ENCODE data around the gene EFNA2.

Gene EFNA2

GRCh38 chr19:1349211-1349610, 63.5 kb downstream of the EFNA2 start:
- FAIRE-seq = no peak
- DNase-seq (ENCODE audit: insufficient read length) = no peak
- no peak for TF ChIP-seq POLR2AphosphoS5 (IDR thresholded peaks at IDR 0.05; ENCODE audit: low read depth, low read length)
- TF ChIP-seq TAF1 (IDR thresholded peaks at IDR 0.05; ENCODE audit: borderline replicate concordance, low read depth, low read length) = no peak

GRCh38 chr19:1350867-1351266, 65.2 kb downstream of the EFNA2 start:
- FAIRE-seq (no peak), DNase-seq (ENCODE audit: insufficient read length) (no peak)
- TF ChIP-seq POLR2A (IDR thresholded peaks at IDR 0.05; ENCODE audit: low read depth, low read length) = no peak

Measured in GM12892 (cell line).